Measurements from ENCODE around the gene HDC. TPM values are rescaled to one million over a fixed set of nuclear protein-coding genes. Genes with fewer than 3 reads are reported as not detected.

HDC gene
- polyA plus RNA-seq, 5 donors: 0.47 to 3.5 (median 1.0) TPM

DNA sequence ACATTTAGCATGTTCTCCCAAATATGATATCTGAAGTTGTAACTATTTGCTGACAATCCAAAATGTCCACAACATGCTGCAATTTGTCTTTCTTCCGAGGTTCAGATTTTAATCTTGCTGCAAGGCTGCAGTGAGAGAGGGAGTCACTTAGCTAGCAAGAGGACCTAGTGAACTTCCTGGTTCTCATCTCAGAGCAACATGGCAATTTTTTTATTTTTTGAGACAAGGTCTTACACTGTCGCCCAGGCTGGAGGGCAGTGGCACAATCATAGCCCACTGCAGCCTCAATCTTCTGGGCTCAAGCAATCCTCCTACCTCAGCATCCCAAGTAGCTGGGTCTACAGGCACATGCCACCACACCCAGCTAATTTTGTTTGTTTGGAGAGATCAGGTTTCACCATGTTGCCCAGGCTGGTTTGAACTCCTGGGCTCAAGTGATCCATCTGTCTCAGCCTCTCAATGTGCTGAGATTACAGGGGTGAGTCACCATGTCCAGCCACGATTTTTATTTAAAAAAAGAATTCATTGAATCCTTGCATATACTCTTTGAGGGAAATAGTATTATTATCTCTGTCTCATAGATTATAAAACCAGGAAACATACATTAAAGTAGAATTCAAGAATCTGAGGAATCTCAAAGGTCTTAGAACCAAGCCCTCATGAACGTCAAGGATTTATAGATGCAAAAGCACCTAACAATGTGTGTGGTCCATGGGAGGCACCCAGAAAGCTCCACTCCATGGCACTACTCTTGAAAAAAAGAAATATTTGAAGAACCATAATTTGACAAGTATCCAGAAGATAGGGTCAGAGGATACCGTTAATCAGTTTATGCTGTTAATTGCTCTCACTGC is 9.1 kb downstream of the HDC start:
- no peak for DNase-seq

DNA sequence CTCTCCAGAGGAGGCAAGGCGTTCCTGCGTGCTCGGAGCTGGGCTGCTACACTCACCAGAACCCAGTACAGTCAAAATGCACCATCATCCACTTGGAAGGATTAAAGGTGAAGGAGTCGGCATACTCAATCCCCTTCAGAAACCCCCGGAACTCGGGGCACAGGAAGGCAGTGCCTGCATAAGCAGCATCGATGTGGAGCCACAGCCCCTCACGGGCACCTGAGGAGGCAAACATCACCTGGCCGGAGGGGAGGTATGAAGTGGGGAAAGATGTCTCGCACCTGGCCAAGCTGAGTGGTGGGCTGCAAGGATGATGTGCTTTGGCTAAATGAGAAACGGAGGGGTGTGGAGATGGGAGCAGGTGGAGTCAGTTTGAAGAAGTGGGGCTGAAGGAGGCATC is 13.0 kb downstream of the HDC start:
- DNase-seq: no peak

DNA sequence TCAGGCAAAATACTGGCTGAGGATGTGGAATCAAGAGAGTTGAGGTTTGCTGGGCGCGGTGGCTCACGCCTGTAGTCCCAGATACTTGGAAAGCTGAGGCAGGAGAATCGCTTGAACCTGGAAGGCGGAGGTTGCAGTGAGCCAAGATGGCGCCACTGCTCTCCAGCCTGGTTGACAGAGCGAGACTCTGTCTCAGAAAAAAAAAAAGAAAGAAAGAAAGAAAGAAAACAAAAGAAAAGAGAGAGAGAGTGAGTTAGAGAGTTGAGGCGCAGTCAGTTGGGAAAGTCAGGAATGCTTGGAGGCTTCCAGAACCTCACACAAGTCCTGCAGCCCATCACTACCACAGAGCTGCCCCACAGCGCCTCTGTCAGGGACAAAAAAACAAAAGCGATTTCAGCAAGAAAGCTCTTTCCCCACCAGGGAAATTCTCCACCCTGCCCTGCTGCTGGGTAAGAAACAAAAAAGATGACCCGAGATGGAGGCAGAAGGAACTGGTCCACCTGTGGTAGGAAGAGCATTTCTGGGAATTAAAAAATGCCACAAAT is 13.8 kb downstream of the HDC start:
- no peak for DNase-seq

DNA sequence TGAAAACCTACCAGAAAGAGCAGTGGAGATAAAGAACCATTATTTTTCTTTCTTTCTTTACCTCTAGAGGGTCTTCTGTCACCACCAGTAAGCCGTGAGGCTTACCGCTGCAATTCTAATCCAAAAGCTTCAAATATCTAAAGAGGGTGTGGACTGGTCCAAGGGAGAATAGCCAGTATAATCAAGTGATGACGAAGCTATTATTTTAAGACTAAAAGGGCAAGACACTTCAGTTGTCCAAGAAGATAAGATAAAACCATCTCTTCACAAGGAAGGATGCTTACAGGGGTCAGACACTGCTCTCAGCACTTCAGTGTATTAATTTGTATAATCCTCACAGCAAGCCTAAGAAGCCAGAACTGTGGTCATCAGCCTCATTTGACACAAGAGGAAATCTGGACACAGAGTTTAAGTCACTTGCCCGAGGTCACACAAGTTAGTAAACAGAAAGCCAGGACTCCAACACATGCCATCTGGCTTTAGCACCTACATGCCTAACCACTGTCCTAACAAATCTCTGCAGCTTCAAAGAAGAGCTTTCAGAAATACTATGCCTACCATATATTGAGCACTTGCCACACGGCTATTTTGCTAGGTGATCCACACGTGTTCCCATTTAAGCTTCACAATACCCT is 14.6 kb downstream of the HDC start:
- no peak for DNase-seq

DNA sequence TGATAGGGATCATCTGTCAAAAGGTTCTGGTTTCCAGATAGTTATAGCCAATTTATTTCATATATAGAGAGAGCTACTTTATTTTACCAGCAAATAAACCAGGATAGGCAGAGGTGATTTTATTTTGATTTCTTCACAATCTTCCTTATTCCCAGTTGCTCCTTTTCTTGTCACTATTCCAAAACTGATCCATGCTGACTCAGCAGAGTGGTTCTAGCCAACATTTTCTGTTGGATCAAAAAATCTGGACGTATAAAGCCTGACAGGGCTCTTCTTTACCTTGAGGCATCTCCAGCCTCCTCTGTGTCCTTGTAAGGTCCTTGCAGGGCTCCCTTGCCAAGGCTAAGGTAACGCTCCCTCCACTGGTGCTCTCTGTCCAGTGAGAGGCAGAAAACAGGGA is 15.8 kb downstream of the HDC start:
- no peak for DNase-seq

DNA sequence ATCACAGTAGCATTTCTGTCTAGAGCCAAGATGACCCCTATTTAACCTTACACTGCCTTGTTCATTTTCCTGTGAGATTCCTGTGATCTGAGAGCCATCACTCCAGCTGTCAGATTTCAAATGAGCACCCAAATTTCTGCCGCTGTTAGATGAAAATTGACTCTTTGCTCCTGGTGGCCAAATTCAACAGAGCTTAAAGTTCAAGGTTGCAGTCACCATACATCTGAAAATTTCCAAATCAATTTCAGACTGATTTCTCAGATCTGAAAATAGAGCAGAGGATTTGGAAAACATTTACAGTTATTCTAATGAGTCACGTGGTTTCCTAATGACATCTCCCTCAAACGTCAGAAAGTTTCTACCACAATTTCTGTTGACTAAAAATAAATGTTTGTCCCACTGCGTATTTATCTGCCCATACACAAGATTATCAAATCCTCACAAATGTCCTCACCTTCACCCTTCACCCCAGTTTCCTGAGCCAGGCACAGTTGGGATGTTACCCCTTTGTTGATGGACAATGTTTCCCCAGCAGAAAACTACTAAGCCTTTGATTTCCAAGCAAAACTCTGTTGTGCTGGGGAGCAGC is 16.4 kb downstream of the HDC start:
- no peak for DNase-seq

DNA sequence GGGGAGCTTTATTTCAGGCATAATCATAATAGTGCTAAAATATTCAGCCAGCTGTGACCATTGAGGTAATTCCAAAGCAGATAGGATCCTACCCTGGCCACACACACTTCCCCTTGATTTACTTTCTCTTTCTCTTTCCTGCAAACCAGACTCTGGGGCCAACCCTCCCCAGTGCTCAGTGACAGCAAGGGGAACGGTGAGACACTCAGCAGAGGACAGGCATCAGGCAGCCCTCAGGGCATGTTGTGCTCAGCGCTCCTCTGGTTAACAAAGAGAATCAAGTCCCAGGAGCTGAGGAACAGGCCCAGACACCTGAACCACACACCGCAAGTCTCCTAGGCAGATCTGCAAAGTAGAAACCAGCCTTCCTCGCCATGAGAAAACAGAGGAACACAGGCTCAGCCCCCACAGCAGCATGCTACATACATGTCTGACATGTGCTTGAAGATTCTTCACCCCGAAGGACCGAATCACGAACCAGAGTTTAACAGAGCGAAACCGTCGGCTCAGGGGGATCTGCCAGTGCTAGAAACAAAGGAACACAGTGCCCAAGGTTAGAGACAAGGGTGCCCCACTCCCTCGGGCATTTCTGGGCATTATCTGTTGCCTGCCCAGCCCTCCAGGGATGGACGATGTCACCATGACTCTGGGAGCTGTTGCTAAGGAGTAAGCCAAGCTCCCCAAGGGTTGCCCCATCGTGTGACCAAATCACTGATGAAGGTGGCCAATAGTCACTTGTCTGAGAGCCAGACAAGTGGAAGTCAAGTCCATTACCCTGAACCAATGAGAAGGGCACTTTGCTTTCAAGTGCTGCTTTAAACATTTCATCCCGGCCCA is 17.5 kb downstream of the HDC start:
- no peak for DNase-seq

DNA sequence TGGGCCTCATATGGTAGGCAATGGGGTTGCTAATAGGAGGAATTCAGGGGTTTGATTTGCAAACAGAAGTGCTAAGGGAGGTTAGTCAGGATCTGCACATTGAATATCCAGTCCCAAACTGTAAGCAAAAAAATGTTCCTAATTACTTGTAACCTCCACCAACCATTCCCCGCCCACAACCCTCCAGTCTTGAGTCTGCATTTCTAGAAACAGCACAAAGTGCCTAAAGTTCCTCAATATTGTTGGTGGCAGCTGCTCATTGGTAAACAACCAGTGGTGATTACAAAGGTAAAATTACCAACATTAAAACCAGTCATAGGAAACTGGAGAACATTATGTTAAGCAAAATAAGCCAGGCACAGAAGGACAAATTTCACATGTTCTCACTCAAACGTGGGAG is 18.9 kb downstream of the HDC start:
- DNase-seq: no peak

DNA sequence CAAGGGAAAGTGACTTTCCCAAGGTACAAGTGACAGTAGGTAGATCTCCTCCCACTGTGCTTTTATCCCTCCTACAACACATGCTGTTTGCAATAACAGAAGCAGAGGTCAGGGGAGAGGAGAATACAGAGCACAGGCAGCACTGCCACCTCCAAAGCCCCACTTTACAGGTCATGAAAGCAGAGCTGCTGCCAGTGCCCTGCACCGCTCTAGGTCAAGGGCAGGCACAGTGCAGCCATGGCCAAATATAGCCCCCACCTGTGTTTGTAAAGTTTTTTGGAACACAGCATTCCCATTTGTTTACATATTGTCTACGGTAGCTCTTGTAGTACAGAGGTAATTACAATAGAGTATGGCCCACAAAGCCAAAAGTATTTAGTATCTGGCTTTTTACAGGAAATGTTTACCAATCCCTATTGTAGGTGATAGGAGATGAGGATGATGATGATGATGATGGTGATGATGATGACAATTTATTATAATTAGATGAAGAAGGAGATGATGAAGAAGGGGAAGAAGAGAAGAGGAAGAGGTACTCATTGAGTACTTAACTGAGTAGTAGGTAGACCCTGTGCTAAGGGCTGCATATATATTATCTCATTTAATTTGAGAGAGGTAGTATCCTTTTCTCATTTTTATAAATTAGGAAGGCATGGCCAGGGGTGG is 20.4 kb downstream of the HDC start:
- DNase-seq: no peak

DNA sequence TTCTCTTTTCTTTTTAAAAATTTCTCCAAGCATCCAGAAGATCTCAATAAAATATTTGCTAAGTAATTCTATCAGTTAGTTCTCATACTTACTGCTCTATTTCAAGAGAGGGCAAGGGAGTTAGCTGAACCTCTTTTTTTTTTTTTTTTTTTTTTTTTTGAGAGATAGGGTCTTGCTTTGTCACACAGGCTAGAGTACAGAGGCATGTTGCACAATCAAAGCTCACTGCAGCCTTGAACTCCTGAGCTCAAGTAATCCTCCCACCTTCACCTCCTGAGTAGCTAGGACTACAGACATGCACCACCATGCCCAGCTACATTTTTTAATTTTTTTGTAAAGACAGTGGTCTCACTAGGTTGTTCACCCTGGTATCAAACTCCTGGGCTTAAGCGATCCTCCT is 21.4 kb downstream of the HDC start:
- no peak for DNase-seq

DNA sequence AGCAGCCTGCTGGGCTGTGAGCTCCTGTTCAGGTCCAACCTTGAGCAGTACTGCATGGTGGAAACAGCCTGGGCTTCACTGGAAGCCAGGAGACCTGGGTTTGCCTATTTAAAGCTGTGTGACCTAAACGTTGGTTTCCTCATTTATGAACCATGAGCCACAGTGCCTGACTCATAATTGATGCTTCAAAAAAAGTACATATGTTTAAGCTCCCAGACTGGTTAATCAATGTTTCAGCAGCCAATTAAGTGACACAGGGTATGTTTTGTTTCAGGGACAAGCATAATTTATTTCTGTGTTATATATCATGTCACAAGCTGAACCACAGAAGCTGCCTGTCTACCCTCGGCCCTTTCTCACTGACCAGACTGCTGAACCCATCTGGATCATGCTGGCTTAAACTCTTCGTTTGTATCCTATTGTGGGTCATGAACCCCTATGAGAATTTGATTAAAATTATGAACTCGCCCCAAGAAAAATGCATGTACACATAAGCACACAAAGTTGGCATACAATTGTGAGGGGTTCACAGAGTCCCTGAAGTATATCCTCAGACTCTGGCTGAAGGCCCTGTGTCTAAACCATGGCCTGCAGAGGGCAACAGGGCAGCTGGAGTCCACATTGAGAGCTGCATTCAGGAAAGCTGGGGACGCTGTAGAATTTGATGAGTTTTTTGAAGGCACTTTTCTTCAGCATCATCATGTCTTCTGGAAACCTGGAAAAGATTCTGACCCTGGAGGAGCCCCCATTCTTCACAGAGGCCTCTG is 23.7 kb downstream of the HDC start:
- no peak for DNase-seq

DNA sequence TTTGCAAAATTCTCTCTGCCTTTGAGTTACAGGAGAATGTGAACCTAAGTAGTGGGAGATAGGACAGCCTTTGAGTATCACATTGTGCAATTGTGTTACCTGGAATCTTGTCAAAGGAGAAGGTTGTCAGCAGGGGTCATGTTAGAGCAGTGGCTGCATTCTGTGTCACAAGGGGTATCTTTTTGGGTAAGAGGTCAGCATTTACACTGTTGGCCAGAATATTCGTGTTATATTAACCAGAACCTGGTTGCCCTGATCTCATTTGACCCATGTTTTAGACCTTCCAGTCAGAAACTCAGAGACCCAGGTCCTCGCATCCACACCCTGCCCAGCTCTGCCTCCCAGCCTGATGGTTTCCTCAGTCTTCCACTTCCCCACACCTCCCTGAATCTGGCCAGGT is 27.3 kb downstream of the HDC start:
- no peak for DNase-seq

DNA sequence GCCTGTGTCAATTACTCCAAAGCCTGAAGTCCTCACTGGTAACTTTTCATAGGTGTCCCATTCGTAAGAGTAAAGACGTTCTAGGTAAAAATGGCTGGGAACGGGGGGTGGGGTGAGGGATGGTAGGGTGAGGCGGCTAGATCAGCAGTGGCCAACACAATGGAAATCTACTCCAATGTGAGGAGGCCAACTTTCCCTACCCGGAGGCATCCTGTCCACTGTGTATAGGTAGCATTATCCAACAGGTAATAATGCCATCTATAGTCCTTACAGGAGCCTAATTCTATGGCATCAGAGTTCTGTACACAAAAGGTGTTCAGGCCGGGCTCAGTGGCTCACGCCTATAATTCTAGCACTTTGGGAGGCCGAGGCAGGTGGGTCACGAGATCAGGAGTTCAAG is 29.1 kb downstream of the HDC start:
- DNase-seq: no peak

DNA sequence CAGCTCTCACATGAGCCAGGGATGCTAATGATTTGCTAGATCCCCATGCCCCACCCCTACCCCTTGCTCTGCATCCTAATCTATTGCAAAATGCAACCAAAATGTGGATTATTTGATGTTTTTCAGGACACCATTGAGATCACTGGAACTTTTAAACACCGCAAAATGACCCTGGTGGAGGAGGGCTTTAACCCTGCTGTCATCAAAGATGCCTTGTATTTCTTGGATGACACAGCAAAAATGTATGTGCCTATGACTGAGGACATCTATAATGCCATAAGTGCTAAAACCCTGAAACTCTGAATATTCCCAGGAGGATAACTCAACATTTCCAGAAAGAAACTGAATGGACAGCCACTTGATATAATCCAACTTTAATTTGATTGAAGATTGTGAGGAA is 29.7 kb downstream of the HDC start:
- no peak for DNase-seq

DNA sequence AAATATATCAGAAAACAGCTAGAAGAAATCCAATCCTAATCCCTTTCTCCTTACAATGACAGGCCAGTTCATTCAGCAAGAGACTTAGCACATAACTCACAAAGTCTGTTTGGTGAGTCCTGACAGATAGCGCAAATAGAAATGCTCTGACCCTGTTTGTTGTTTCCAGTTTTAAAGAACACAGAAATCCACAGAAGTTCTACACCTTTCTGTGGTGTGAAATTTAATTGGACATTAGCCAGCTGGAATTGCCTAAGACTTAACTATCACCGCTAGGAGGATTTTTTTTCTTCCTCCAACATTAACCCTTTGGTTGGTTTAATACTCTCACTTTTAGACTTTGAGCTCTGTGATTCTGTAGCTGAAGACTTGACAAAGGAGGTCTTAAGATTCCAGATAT is 30.8 kb downstream of the HDC start:
- no peak for DNase-seq

DNA sequence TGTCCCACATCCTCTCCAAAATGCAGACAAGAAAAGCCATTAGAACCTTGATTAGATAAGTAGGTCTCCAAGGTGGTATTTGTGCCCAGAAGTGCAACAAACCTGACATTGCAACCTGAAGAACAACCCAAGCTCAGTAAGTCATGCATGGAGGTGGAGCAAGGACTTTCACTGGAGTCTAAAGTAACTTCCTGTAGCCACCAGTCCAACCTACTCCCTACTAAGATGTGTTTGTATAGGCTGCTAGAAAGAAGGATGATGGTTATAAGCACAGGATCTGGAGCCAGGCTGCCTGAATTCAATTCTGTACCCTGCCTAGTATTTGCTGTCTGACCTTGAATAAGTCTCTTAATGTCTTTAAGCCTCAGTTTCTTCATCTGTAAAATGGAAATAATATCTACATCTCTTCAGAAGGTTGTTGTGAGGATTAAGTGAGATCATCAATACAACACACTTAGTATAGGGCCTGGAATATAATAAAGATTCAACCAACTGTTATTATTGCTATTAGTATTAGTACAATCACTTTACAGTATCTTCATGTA is 32.3 kb downstream of the HDC start:
- no peak for DNase-seq

DNA sequence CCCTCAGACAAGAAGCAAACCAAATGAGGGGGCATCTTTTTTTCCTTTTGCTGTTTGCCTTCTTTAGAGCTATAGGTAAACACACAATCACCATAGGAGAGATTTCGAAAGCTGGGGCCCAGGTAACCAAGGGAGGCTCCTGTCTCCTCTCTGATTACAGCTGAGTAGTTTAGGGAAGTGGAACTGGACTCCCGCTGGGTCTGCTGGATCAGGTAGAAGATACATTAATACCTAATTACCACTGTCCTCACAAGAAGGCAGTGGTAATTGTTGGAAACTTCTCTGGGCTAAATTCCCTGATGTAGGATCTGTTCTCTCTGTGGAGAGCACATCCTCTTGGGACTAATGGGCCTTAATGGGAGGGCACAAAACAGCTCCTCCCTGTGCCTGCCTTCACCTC is 32.7 kb downstream of the HDC start:
- DNase-seq: no peak

DNA sequence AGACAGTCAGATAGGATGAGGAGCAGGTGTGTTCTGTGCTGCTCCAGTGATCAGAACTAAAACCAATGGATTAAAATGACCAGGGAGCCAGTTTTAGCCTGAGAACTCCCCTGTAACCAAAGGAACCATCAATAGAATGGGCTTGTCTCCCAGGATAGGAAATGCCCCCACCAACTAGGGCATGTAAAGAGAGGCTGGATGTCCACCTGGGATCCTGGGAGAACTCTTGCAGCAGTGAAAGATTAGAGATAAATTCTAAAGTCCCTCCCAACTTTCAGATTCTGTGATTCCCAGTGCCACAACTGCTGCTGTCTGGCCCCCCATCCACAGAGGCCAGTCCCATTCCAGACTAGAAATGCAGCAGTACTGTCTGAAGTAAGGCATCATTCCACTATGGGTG is 33.8 kb downstream of the HDC start:
- no peak for DNase-seq

DNA sequence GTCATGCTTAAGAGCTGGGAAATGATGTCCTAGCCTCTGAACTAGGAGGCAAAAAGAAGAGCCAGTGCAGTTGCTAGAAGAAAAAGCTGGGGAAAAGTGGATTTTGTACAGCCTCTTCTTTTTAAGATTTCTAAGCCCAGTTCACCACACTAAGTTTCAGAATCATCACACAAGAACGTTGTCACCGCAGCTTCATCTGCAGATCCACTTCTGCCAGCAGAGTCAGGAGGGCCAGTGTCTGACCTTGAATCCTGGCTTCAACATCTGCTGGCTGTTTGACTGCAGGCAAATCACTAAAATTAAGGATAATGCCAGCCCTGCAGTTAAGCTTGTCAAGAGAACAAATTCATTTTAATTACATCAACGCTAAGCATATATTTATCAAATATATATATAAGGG is 36.2 kb downstream of the HDC start:
- DNase-seq: no peak

DNA sequence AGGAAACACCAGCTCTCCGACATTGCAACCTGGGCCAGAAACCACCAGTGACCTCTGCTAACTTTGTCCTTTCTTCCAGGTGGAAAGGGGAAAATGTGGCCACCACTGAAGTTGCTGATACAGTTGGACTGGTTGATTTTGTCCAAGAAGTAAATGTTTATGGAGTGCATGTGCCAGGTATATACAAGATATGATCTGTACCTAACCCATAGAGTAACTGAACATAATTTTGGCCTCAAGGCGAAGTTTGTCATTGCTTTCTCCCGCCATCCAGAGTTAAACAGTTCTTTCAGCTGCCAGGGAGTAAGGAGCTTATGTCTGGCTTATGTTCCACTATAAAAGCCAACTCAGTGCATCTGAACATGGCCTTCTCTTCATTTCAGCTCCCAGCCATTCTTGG is 36.7 kb downstream of the HDC start:
- DNase-seq: no peak
